Upper lobe of left lung (tissue), 4 donors: ENCODE results near the gene CHIC1.

Experiments
- CTCF ChIP-seq, 6 experiments: fragments of 450-650 bp in 4 of 6; fragments of 200-600 bp in 2 of 6; sonication (generic) in 2 of 6; IDR thresholded peaks; one replicate each; pipeline ENCODE4 v1.5.1; 2016 to 2019; ENCODE audit warnings: antibody characterized with exemption in 6 of 6
- EP300 ChIP-seq, 4 donors: sonication (generic); formaldehyde crosslinking; IDR thresholded peaks; one replicate each; pipeline ENCODE4 v1.5.1; 2017; ENCODE audit warnings: antibody characterized with exemption in 4 of 4, control low read depth in 2 of 4
- POLR2AphosphoS5 ChIP-seq, 2 donors: sonication (generic); formaldehyde crosslinking; IDR thresholded peaks; one replicate each; pipeline ENCODE4 v1.5.1; 2017; ENCODE audit warnings: antibody characterized with exemption in 2 of 2

DNA sequence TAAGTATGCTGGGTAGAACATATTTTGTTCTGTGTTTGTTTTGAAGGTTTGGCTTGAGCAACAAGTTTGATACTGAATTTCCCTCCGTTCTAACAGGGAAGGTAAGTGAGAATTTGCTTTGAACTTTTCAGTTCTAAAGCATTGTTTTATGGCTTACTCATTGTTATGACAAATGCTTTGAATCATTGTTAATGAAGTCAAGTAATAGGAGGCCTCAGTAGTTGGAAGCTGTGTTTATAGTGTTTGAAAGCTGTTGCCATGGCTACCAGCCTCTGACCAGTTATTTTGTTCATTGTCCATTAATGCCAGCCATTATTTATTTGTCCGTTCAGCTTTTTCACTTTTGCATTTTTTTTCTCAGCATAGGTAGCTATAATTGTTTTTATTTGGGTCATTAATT is 14.4 kb downstream of the CHIC1 start:
- TF ChIP-seq CTCF (IDR thresholded peaks at IDR 0.05) (no peak), EP300 (IDR thresholded peaks at IDR 0.05) (no peak), POLR2AphosphoS5 (IDR thresholded peaks at IDR 0.05) (no peak)
